CD4-positive, alpha-beta T cell treated with Interleukin-10 for 1 hour (primary cell): ENCODE measurements around the gene ZNF189.

Experiments
- DNase-seq: peaks from one replicate; pipeline ENCODE4 v3.0.0-alpha.2; 2020

The ZNF189 gene

DNA sequence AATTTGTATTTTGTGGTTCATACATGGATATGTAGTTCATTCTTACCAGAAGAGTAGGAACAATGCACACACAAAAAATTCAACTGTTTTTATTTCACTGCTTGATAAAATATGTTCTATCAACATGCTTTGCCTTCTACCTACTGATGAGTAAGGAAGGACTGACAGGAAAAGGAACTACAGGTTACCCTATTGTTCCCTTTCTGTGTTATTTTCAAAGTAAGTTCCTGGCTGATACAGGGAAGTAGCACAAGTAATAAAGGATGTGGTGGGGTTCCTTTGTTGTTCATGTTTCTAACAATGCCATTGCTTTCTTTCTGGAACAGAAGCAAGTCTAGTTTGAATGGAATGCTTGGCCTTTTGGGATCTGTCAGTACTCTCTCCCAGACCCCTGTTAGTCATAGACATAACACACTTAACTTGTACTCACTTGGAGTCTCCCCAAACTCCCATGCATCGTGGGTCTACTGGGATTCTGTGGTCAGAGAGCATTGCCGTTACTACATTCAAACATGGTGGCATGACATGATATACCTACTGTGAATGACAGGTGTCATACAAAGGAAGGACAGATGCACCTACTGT lies 57.1 kb downstream of the ZNF189 start:
- DNase-seq, result no peak

DNA sequence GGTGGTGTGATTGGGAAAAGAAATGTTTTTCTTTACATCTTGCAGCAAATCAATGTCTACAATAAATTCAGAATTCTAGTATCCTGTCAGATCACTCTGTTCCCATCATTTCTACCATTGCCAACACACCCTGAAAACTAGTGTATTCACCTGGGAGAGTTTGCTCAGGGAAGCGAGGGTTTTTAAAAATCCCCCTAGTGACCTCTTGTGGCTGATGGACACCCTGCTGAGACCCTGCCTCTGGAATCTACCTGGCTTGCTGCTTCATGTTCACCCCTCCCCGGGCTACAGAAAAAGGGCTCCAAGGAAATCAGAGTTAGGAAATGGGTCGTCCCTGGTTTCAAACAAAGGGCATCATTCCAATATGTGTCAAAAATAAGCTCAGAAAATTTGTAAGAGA lies 58.4 kb downstream of the ZNF189 start:
- no peak for DNase-seq

DNA sequence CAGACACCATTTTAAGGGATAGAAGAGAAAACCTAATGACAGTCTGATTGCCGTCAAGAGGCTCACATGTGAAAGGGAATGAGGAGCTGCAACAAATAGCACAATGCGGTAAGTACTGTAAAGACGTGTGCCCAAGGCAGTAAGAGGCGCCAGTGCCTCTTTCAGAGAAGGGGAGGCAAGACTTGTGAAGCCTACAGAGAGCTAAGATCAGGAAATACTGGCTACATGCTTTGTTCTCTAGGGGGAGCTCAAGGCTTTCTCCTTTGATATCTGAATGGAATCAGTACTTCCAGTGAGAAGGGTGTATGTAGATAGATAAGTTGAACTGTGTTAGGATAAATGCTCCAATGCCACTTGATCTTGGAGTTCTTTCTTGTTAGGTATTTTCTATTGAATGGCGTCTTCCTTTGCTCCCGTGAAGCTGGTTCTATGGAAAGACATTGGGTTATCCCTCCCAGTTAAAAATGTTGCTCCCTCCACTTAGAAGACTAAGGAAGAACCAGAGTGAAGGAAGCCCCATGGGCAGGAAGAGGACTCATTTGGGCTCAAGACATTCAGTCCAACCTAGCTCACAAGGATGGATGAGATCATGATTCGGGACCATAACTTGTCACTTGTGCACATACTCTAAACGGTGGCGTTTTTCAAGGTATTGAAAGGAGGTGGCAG lies 60.4 kb downstream of the ZNF189 start:
- peak; percentile 51 for DNase-seq
